Kidney epithelial cell (primary cell): ENCODE measurements around the gene VGLL1. TPM values are rescaled to one million over a fixed set of nuclear protein-coding genes. Genes with fewer than 3 reads are reported as not detected.

Source experiments
- DNase-seq: peaks from one replicate; pipeline ENCODE4 v3.0.0-alpha.2; 2010; ENCODE audit warnings: low read depth
- H3K27me3 ChIP-seq: 2 replicates; pipeline ENCODE4 v1.6.0; 2011; ENCODE audit warnings: low read length; ENCODE audit not compliant: control insufficient read depth, insufficient read depth
- H3K36me3 ChIP-seq: 2 replicates; pipeline ENCODE4 v1.5.1; 2011; ENCODE audit warnings: low read length; ENCODE audit not compliant: control insufficient read depth, insufficient read depth
- H3K4me3 ChIP-seq: 2 replicates; pipeline ENCODE4 v1.5.1; 2011; ENCODE audit warnings: low read depth, mild to moderate bottlenecking, control low read depth, low read length
- CTCF ChIP-seq: IDR thresholded peaks from 2 replicates; pipeline ENCODE4 v1.5.1; 2011; ENCODE audit warnings: mild to moderate bottlenecking, moderate library complexity, low read length, control low read depth, inconsistent platforms; ENCODE audit not compliant: insufficient read depth, poor library complexity, severe bottlenecking
- total RNA-seq: library from RNA; depleted of rRNA; stranded (reverse); fragments of >200 nt; gene quantifications from 2 replicates; pipeline ENCODE4 v1.2.3, GENCODE V29; 2015

Gene VGLL1
- total RNA-seq, 1 donor from 2014 or later, result 1.3 TPM

DNA sequence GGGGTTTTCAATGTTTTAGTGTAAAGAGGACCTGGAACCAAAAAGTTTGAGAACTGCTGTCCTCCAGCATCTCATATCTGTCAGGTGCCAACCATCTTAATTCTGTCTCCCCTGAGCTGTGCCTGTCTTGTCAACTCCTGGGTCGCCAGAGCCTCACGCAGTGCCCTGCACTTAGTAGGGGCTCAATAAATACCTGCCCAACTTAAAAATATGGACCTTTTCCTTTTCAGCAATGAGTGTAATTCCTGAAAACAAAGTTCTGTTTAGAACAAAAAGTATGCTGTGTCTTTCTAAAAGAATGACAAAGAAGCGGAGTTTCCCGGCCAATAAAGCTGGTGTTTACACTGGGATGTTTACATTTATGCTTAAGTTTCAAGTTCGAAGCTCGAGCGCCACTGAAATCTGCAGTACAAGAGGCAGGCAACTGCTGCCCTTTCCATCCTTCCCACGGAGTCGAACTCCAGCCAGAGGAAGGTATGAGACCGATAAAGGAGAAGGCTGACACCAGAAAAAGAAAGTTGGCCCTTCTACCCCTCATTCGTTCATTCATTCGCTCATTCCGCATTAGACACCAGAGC lies 35.7 kb upstream of the VGLL1 start:
- no peaks in the 10 kb centered on the region for H3K27me3 ChIP-seq
- no peak for DNase-seq
- no peak for TF ChIP-seq CTCF
- peak overlapping the region; percentile 37 for H3K4me3 ChIP-seq
- H3K36me3 ChIP-seq, result no peaks in the 10 kb centered on the region

- Histone ChIP-seq H3K36me3 (no peaks in the 10 kb centered on the region), H3K4me3 (peak overlapping the region; percentile 82), H3K27me3 (no peaks in the 10 kb centered on the region)
- DNase-seq, result peak; percentile 37
- TF ChIP-seq CTCF, result no peak
Measured at GRCh38 chrX:136496764-136497555, 35.1 kb upstream of the VGLL1 start.

- Histone ChIP-seq H3K4me3 (peak within 1 kb of the TSS; percentile 82), H3K27me3 (no peaks in the 10 kb centered on the region), H3K36me3 (no peaks in the 10 kb centered on the region)
- DNase-seq, result no peak
- TF ChIP-seq CTCF, result no peak
Measured at GRCh38 chrX:136497556-136498052, 34.4 kb upstream of the VGLL1 start, which contains the start of gene HTATSF1. TSS of gene HTATSF1 (plus strand) at chrX:136497592. CDS start at chrX:136497685, 93 bp downstream.

GRCh38 chrX:136519069-136519468 lies 12.9 kb upstream of the VGLL1 start:
- TF ChIP-seq CTCF, result no peak
- no peak overlapping the region for H3K4me3 ChIP-seq
- no peaks in the 10 kb centered on the region for H3K36me3 ChIP-seq
- H3K27me3 ChIP-seq, result no peaks in the 10 kb centered on the region
- DNase-seq, result no peak

- no peak for TF ChIP-seq CTCF
- Histone ChIP-seq H3K36me3 (no peaks in the 10 kb centered on the region), H3K4me3 (no peak overlapping the region), H3K27me3 (no peaks in the 10 kb centered on the region)
- DNase-seq, result no peak
Measured at GRCh38 chrX:136523770-136524169, 8.2 kb upstream of the VGLL1 start.
